PC-3 (cell line): ENCODE data around the gene TTC6.

ENCODE experiments used
- CTCF ChIP-seq: fragments of 300-600 bp; sonication (generic); conservative IDR thresholded peaks from 2 replicates; pipeline ENCODE4 v1.5.1; 2017; ENCODE audit warnings: antibody characterized with exemption, low read depth, mild to moderate bottlenecking, low read length
- EZH2phosphoT487 ChIP-seq: fragments of 300-600 bp; sonication (generic); IDR thresholded peaks from 2 replicates; pipeline ENCODE4 v1.6.1; 2018; ENCODE audit warnings: mild to moderate bottlenecking, antibody characterized with exemption, low read length, borderline replicate concordance

- TF ChIP-seq CTCF = no peak; the same call in 1 of the 2 replicates
- no peak for TF ChIP-seq EZH2phosphoT487
Measured at GRCh38 chr14:37583358-37584210, 11.8 kb upstream of the TTC6 start.
